Measurements from ENCODE around the gene PML.
"Not testable (repeated sequence)": the region's sequence is repeated elsewhere in the genome, so short reads cannot be mapped to it uniquely, and the experiment has no call there.

The PML gene

GRCh38 chr15:74072132-74072531 is 77.6 kb downstream of the PML start:
- H3K4me3 ChIP-seq, H3K27ac ChIP-seq: not testable (repeated sequence)

GRCh38 chr15:74072614-74073337 is 78.3 kb downstream of the PML start:
- not testable (repeated sequence) for H3K4me3 ChIP-seq, H3K27ac ChIP-seq

- H3K27ac ChIP-seq, H3K4me3 ChIP-seq: not testable (repeated sequence)
Observed at GRCh38 chr15:74075781-74076180, 81.3 kb downstream of the PML start.

GRCh38 chr15:74082450-74082849 is 87.9 kb downstream of the PML start, which contains the start of gene GOLGA6A:
Gene GOLGA6A, minus strand, starts transcription at chr15:74082550. Its CDS starts 41 bp downstream, at chr15:74082509.
- not testable (repeated sequence) for H3K27ac ChIP-seq, H3K4me3 ChIP-seq

GRCh38 chr15:74094567-74094966 is 100.1 kb downstream of the PML start:
- H3K4me3 ChIP-seq, H3K27ac ChIP-seq: not testable (repeated sequence)

- not testable (repeated sequence) for H3K4me3 ChIP-seq, H3K27ac ChIP-seq
Observed at GRCh38 chr15:74095610-74096009, 101.1 kb downstream of the PML start.

GRCh38 chr15:74096753-74097474 is 102.4 kb downstream of the PML start:
- H3K4me3 ChIP-seq, H3K27ac ChIP-seq: not testable (repeated sequence)

All from skin epidermis (tissue), 12 donors.